ENCODE data around the gene HMGN3.

The HMGN3 gene

DNA sequence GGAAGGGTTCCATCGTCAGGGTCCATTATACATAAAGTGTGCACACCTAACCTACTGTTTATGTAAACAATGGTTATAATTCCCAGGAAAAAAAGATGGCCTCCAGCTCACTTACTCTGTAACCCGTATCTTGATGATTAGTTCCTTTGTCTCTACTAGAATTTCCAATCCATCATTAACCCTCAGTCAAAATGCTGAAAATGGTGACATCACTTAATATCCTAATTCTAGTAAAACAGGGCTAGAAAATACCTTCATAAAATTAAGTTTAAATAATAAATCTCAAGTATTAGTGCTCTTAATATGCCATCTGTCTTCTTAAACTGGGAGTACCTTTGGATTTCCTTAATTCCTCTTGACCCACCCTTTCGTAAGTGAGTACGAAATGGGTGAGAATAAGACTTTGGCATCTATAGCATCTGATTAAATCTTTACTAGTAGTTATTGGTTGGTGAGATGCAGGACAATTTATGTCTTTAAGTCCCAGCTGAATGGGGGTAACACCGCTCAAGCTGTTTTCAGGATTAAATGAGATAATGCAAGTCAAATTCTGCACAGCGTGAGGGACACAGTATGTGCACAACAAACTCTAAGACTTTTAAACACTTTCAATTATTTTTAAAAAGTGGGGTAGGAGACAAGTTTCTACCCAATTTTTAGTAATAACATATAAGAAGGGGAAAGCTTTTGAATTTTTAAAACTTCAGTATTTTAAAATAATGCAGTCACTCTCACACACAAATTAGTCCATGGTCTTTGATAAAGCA, 1.6 kb downstream of the HMGN3 start:
- DNase-seq (ENCODE audit: low read depth), result no peak

DNA sequence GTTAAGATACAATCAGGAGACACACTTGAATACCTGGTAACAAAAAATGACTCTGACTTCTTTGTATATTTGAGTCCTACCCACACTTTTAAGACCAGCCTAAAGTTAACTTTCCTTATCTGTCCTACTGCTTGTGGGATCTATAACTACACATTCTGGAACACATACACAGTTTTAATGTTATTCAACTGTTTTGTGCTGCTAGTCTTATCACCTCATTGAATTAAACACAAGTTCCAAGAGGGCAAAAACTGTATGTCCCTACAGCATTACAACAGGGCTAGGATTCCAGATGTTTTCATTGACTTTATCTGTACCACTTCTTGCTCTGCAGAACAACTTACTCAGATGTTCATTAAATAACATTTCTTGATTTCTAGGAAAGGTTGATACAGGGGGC, 2.8 kb downstream of the HMGN3 start:
- DNase-seq (ENCODE audit: low read depth), result no peak

DNA sequence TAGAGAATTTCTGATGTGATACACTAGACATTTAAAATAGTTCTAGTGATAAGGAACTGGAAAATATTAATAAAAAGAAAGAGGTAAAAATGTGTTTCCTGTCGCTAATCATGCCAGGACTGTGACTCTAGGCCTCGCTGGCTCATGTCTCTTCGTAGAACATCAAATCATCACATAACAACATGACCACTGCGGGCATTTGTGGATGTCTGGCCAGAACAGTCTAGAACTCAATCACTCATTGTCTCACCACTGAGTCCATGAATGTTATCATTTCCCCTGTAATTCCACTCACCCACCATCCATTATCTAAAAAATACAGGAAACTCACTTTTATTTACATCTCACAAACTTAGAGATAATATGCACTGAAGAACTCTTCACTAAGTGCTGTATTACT, 3.4 kb downstream of the HMGN3 start:
- peak; percentile 63 for DNase-seq (ENCODE audit: low read depth)

DNA sequence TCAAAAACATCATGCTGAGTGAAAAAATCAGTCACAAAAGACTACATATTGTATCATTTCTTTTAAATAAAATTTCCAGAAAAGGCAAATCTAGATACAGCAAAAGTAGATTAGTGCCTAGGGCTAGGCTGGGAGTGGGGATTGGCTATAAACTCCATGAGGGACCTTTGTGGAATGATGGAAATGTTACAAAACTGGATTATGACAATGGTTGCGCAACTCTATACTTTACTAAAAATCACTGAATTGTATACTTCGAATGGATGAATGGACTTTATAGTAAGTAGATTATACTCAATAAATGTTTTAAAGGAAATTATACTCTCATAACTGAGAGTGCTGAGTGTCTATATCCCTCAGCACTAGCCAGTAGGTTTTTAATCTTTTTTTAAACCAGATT, 4.3 kb downstream of the HMGN3 start:
- peak; percentile 27 for DNase-seq (ENCODE audit: low read depth)

DNA sequence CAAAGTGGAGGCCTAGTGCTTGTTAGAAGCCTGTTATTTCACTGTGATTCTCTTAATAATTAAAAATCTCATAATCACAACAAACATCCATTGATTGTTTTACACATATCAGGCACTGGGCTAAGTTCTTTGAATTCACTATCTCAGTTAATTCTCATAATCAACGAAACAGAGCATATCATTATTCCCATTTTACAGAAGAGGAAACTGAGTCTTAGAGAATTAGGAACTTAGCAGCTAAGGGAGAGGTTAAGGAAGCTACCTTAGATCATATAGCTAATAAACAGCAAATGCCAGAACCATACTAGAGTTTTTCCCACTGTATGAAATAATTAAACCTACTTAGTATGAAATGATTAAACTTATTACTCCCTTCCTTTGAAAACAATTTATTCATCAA, 7.0 kb downstream of the HMGN3 start:
- DNase-seq (ENCODE audit: low read depth), result no peak

DNA sequence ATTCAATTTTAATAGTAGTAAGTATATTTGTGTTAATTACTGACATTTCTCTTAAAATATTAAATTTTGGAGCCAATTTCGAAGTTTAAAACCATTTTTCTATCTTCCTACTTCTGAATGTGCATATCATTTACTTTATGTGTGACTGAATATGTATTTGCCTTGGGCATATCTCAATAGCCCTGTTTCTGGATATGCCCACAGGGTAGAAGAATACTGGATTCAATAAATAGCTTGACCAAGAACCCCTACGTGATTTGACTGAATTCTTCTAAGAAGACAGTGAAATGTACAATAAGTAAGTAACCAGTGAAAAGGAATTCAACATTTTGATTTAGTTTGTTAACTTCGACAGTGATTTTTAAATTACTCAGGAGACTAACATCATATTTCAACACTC, 7.8 kb downstream of the HMGN3 start:
- DNase-seq (ENCODE audit: low read depth), result no peak

DNA sequence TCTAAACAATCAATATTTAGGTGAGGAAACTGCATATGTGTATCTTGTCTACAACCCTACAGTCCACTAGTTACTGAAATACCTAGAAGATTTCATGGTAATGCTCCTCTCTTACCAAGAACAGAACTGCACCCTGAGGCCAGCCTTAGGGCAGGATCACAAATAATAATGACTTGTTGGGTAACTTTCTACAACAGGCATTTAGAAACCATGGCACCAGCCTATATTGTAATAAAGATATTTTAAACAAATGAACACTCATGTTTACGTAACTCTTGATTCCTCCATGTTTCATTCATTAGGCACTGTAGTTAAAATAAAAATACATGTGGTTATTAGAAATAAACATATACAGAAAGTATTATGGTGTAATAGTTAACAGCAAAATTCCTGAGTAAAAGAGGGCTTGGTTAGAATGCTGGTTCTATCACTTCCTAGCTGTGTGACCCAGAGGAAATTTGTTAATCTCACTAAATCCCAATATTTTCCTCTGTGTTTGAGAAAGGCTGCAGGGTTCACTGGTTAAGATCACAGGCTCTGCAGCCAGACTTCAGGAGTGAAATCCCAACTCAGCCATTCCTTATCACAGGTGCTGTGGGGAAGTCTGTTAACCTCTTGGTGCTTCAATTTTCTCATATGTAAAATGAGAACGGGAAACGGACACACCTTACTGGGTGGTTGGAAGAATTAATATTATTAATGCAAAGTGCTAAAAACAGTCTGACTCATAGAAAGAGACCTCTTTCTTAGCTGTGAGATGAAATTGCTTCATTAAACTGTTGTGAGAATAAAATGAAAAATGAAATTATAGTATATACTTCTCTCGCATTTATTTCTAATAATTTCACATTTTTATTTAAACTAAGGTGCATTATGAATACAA, 8.5 kb downstream of the HMGN3 start:
- DNase-seq (ENCODE audit: low read depth), result peak; percentile 10

DNA sequence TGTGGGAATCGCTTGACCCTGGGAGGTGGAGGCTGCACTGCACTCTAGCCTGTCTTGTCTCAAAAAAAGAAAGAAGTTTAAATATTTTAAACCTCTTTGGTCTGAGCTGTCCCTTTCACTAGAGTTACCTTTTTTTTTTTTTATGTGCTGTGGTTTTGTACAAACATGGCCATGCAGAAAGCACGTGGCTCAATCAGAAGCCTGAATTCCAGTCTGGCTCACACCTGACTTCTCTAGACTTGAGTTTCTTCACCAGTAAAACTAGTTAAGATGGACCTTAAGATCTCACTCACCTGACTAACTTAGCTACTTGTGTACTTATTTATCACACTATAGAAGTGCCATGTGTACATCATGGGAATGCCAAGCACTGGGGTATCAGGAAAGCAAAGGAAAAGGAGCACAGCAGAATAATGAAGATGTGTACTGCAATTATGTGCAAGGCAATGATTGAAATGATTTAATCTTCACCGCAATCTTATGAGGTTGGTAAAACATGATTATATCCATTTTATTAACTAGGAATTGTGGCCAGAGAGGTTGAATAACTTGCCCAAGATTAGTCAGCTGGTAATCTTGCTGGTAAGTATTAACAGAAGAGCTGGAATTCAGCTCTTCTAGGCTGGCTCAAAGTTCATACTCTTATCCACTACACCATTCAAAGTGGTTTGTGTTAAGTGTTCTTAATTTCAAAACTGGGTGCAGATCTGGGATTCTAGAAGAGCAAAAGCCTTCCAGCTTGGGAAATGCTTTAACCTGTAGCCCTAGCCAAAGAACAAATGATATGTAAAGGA, 10.7 kb downstream of the HMGN3 start:
- DNase-seq (ENCODE audit: low read depth), result no peak

DNA sequence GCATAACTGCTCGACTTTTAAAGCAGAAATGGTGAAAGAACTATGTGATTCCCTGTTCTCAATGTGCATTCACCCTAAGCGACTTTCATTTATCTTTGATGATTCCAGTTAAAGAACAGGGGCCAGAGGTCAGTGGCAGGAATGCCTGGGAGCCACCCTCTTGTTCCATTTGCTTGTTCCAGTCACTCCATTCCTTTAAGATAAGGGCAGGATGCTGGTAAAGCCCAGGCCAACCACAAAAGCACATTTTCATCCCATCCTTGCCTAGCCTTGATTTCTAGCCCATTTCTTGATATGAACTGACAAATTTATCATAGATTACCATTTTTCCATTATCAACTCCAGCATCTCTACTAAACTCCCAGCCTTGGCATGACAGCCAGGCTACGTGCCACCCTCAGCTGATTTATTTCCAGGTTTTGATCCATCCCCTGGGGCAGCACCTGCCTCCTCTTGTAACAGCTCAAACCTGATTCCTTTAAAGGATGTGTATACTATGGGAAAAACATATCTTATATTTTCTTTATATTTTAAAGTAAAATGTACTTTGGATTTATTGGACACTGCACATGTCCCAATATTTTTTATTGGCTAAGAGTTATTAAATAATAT, 19.2 kb downstream of the HMGN3 start:
- DNase-seq (ENCODE audit: low read depth), result peak; percentile 87

DNA sequence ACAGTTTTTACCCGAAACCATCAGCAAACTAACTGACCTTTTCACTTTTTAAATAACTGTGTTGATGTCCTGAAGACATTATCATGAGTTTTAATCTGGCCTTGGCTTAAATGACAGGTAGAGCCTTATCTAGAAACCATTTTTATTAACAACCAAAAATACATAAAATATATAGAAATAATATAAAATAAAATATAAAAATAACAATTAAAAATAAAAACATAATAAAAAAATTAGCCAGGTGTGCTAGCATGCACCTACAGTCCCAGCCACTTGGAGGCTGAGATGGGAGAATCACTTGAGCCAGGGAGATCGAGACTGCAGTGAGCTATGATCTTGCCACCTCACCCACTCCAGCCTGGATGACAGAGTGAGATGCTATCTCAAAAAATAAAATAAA, 21.6 kb downstream of the HMGN3 start:
- DNase-seq (ENCODE audit: low read depth), result no peak

DNA sequence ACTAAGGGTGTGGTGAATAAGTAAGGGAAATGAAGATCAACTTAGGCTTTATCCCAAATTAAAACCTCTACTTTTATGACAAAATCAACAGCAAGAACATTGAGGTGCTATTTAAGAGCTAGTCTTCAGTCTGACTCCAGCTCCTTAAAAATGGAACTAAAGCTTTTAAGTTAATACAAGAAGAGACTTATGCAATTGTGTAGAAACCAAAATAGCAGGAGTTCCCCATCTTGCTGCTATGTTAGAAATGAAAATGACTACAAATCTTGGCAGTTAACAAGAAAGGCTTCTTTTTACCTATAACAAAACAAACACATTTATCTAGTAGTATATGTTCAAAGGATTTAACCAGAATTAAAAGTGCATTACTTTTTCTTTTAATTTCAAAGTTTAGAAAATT, 25.7 kb downstream of the HMGN3 start:
- no peak for DNase-seq (ENCODE audit: low read depth)

DNA sequence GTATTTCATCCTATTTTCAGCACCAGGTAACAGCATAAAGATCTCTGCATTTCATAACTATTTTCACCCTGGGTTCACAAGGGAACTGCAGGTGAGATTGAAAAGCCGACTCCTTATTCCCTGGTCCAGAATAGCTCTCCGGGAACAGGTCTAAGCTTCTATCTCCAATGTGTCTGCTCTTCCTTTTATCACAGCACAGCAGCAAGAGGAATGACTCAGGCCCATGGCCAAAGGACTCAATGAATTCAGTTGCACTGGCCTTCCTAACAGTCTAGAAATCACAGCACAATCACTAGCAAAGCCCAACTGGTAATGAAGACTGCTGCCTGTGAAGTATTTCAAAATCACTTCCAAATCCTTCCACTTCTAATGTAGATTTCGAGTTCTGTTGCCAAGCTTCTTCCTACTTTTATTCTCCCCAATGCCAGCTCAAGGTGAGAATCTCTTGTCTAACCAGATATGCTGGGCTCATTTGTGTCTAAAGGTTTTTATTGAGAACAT, 30.7 kb downstream of the HMGN3 start:
- DNase-seq (ENCODE audit: low read depth), result peak; percentile 6

DNA sequence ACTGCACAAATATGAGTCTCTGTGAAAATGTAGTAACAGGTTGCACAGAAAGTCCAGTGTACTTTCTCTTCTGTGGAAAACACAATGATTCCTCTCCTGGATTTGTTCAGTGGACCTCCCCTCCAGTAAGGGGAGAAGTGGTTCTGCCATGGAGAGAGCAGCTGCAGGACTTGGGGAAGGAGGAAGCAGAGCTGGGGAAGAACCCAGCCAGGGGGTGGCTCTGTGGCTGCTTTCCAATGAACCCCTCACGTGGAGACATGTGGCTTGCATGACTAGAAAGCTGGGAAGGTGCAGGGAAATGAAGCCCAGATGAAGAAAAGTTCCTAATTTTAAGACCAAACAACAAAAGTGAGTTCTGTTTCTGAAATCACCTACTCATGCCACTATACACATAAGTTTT, 31.9 kb downstream of the HMGN3 start:
- no peak for DNase-seq (ENCODE audit: low read depth)

DNA sequence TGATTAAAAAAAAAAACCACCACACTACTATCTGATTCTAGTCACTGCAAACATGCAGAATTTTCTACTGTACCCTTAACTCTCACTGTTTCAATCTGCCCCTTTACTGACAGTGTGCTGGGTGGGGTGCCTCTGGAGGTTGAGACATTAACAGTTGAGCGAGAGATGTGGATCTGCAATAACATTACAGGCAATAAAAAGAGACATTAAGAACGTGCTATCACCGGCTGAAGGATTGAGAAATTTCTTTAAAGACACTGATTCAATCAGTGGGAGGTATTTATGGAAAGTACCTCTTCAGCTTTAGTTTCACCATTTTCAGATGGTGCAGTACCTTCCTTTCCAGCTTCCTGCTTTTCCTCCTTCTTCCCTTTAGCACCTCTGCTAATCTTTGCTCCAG, 32.5 kb downstream of the HMGN3 start:
- DNase-seq (ENCODE audit: low read depth), result peak; percentile 11

DNA sequence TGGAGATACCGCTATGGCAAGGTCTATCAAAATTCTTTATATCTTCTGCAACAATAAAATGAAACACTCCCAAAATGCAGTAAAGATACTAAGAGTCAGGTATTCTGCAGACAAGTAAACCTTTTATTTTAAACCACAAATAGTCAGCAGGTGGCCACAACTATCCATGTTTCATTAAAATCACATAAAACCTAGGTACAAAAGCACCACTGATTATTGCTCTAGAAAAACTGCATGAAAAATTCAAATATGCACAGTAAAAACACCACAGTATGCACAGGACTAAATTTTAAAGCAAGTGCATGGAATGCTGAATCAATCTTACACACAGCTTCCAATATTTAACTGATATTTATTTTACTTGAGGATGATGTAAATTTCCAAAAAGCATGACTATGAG, 33.3 kb downstream of the HMGN3 start:
- DNase-seq (ENCODE audit: low read depth), result no peak

DNA sequence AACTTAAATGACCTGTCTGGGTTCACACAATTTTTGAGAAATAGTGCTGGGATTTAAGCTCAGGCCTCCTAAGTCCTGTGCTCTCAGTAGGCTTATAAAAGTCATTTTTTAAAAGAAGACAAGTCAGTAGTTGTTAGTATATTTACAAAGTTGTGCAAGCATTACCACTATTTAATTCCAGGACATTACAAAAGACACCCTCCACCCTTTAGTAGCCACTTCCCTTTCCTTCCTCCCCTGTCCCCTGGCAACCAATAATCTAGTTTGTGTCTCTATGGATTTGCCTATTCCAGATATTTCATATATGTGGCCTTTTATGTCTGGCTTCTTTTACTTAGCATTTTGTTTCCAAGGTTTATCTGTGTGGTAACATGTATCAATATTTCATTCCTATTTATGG, 37.6 kb downstream of the HMGN3 start:
- DNase-seq (ENCODE audit: low read depth), result no peak

DNA sequence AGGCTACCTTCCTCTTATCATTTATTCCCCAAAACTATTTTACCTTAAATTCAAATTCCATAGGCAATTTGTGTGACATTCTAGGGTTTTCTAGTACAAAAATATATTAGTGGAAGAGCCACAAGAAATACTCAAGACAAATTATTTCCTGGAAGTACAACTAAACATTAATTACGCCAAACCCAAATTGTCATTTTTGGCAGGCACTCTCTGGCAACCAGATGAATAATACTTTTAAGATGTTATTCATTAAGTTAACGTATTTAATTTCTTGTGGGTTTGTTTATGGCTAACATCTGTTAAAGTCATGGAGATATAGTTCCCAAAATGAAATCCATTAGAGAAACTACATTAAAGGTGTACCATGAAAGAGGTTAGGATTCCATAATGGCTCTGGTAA, 40.5 kb downstream of the HMGN3 start:
- DNase-seq (ENCODE audit: low read depth), result no peak

DNA sequence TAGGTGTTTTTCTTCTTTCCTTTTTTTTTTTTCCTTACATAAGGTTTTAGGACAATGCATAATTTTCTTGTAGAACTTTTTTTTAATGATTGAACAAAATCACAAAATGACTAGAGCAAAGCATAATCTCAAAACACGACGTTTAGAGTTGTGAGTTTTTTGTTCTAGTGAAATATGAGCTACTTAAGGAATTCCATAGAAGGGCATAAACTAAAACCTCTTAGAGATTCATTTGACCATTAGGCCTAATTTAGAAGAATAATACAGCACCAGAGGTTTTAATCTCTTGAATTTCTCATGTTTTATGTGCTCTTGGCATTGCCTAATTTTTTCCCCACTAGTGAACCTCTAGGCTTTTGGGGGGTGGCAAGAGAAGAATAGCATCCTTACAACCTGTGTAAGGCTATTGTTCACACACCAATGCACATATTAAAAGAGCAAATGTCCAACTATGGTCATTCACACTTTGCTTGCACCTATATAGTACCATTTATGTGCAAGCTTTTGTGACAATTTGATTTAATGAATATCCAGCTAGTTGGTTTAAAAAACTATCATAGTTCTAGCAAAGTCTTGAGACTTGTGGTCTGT, 44.6 kb downstream of the HMGN3 start:
- no peak for DNase-seq (ENCODE audit: low read depth)

DNA sequence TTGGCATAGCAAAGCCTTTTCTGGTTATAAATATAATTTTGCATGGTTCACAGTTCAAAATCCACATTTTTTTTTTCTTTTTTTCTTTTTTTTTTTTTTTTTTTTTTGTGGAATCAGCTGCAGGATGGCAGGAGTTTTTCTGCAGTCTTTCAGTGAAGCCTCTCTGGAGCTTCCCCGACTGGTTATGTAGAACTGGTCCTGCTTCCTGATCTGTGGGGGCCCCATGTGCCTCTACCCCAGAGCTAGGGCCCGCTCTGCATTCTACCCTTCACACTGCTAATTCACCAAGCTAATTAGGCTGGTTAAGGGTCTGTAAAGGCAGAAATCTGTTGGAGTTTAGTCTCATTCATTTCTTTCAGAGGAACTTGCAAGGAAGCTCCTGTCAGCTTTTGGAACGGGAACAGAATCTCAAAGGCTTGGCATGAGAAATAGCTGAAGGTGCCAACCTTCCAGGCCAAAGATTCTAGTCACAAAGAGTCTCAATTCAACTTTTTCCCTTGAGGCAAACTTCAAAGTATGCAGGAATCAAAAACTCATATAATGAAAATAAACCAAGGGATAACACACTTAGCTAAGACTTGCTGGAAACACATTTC, 45.5 kb downstream of the HMGN3 start:
- no peak for DNase-seq (ENCODE audit: low read depth)

DNA sequence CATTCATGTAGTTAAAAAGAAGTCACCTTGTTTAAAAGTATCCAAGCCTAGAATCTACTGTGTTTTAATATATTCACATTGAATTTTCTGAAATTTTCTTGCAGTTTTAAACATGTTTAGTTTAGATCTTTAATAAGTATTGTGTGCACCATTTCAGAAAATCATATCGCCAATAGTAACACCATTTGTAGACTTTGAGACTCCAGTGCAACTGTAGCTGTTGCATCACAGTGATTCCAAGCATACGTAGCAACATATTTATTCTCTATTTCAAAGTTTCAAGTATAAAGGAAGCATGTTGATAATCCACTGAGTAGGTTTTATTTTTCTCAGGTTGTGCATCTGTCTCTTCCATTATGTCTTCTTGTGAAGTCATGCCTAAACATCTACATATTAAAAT, 46.4 kb downstream of the HMGN3 start:
- no peak for DNase-seq (ENCODE audit: low read depth)

DNA sequence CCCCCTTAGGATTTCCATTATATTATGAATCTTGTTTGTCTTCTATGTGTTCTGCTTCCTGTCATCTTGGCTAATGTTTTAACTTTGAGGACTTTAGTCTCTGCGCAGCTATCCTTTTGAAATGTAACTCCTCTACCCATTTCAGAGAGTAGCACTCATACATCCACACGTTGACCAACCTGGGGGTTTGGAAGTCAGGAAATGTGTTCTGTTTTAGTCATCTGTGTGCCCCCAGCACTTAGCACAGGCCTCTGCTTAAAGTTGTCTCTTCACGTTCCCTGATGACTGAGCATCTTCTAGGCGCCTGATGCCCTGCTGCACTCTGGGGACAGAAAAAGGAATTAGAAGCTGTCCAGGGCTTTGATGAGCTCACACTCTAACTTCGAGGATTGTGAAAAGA, 47.9 kb downstream of the HMGN3 start:
- DNase-seq (ENCODE audit: low read depth), result no peak

Measured in amniotic epithelial cell (primary cell).